IPS-15b (cell line): ENCODE results near the gene SPAM1.

Experiments
- H3K27me3 ChIP-seq: one replicate; pipeline ENCODE4 v1.6.1; 2013; ENCODE audit warnings: low read length; ENCODE audit not compliant: control insufficient read depth, insufficient read depth
- H3K36me3 ChIP-seq: one replicate; pipeline ENCODE4 v1.6.1; 2013; ENCODE audit warnings: low read length; ENCODE audit not compliant: control insufficient read depth, insufficient read depth
- H3K4me1 ChIP-seq: one replicate; pipeline ENCODE4 v1.6.1; 2013; ENCODE audit warnings: mild to moderate bottlenecking, low read length; ENCODE audit not compliant: control insufficient read depth, insufficient read depth
- H3K4me3 ChIP-seq: one replicate; pipeline ENCODE4 v1.5.1; 2013; ENCODE audit warnings: low read depth, low read length
- H3K9ac ChIP-seq: one replicate; pipeline ENCODE4 v1.6.1; 2013; ENCODE audit warnings: low read depth, mild to moderate bottlenecking, low read length
- H3K9me3 ChIP-seq: one replicate; pipeline ENCODE4 v1.6.1; 2013; ENCODE audit warnings: mild to moderate bottlenecking, low read length; ENCODE audit not compliant: control insufficient read depth, insufficient read depth

SPAM1 gene

DNA sequence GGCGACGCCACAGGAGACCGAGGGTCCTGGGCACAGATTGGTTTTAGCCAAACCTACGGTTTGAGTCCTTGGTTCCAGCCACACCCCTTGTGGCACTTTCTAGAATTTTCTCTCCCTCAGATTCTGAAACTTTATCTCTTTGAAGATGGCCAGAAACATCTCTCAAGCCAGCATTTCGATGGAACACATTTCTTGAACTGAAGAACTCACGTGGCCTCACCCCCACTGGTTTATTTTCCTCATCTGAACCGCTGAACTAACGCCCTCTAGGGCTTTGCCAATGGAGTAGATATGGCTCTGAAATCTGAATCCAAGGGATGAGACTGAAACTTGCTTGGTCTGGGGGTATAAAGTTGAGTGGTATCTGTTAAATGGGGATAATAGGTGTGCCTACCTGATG is 6.7 kb upstream of the SPAM1 start:
- H3K27me3 ChIP-seq: no peaks in the 10 kb centered on the region
- H3K9me3 ChIP-seq: no peaks in the 10 kb centered on the region
- H3K4me3 ChIP-seq: no peak overlapping the region
- no peaks in the 10 kb centered on the region for H3K4me1 ChIP-seq
- no peak overlapping the region for H3K9ac ChIP-seq
- no peaks in the 10 kb centered on the region for H3K36me3 ChIP-seq

DNA sequence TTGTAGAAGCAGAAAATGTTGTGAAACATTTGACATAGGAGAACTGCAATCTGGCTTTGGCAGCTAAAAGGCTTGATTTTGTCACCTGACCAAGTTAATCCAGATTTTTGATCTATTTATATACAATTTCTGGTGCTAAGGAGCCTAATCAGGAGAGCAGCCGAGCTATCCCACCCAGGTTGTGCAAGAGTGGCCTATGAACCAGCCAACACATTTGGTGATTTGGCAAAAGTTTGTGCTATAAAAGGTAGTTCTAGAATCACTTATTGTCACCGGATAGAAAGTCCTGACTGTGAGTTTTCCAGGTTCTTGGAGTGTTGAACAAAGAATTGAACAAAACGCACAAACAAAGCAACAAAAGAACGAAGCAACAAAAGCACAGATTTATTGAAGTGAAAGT is 1.4 kb upstream of the SPAM1 start:
- H3K4me1 ChIP-seq: peaks cover 1% of the 10 kb centered on the region

DNA sequence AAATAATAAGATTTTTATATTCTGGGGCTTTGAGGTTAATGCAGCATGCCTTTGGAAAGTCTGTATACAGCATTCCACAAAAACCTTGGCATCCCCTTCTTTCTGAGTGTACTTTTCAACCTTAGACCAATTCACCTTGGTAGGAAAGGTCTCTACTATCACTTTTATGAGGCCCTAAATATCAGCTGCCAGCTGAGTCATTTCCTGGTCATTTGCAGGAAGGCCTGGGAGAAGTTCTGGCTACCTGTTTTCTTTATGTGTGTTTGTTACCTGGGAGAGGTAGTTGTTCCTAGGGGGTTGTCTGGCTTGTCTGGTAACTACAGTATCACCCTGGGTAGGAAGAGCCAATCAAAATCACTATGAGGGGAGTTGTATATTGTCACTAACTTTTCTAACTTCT is 4.1 kb downstream of the SPAM1 start:
- Histone ChIP-seq H3K4me1 (peaks cover 14% of the 10 kb centered on the region), H3K9ac (no peak overlapping the region), H3K36me3 (no peaks in the 10 kb centered on the region), H3K9me3 (no peaks in the 10 kb centered on the region), H3K27me3 (no peaks in the 10 kb centered on the region), H3K4me3 (no peak overlapping the region)

More for the DNA sequence above, 1.4 kb upstream of the SPAM1 start:
- Histone ChIP-seq H3K9me3 (no peaks in the 10 kb centered on the region), H3K4me3 (no peak overlapping the region), H3K27me3 (no peaks in the 10 kb centered on the region), H3K36me3 (no peaks in the 10 kb centered on the region), H3K9ac (no peak overlapping the region)

- Histone ChIP-seq H3K4me3 (no peak overlapping the region), H3K27me3 (no peaks in the 10 kb centered on the region), H3K4me1 (peaks cover 14% of the 10 kb centered on the region), H3K9ac (no peak overlapping the region), H3K36me3 (no peaks in the 10 kb centered on the region), H3K9me3 (no peaks in the 10 kb centered on the region)
Observed at GRCh38 chr7:123929655-123930054, 4.6 kb downstream of the SPAM1 start.

- Histone ChIP-seq H3K4me1 (no peaks in the 10 kb centered on the region), H3K4me3 (no peak overlapping the region), H3K9ac (no peak overlapping the region), H3K27me3 (no peaks in the 10 kb centered on the region), H3K36me3 (no peaks in the 10 kb centered on the region), H3K9me3 (no peaks in the 10 kb centered on the region)
Observed at GRCh38 chr7:123935436-123936381, 10.7 kb downstream of the SPAM1 start.

DNA sequence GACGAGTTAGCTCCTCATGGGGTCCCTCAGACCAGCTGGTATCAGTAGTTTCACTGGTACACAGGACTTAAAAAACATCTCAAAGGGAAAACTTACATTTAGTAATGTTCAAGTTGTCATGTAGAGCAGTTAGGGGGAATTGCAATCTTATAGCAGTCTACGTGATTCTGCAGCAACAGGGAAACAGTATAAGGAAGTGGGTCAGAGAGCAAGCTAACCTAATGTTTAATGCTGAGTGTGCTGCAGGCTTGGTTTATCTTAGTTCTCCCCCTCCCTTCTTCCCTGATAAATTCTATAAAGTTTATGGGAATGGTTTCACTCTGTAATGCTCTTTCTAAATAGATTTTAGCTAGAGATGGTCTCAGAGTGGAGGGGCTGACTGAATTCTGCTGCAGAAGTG is 11.3 kb downstream of the SPAM1 start:
- Histone ChIP-seq H3K4me1 (peaks cover 5% of the 10 kb centered on the region), H3K36me3 (no peaks in the 10 kb centered on the region), H3K9ac (no peak overlapping the region), H3K4me3 (no peak overlapping the region), H3K27me3 (no peaks in the 10 kb centered on the region), H3K9me3 (no peaks in the 10 kb centered on the region)

GRCh38 chr7:123939784-123940183 is 14.7 kb downstream of the SPAM1 start:
- H3K4me3 ChIP-seq: no peak overlapping the region

GRCh38 chr7:123941391-123942180 is 16.5 kb downstream of the SPAM1 start:
- H3K36me3 ChIP-seq: no peaks in the 10 kb centered on the region
- peaks cover 22% of the 10 kb centered on the region for H3K4me1 ChIP-seq
- no peak overlapping the region for H3K9ac ChIP-seq
- no peak overlapping the region for H3K4me3 ChIP-seq
- no peaks in the 10 kb centered on the region for H3K9me3 ChIP-seq
- H3K27me3 ChIP-seq: no peaks in the 10 kb centered on the region

More at GRCh38 chr7:123939784-123940183, 14.7 kb downstream of the SPAM1 start:
- H3K27me3 ChIP-seq: no peaks in the 10 kb centered on the region
- no peaks in the 10 kb centered on the region for H3K36me3 ChIP-seq
- H3K9ac ChIP-seq: no peak overlapping the region
- H3K4me1 ChIP-seq: peaks cover 17% of the 10 kb centered on the region
- no peaks in the 10 kb centered on the region for H3K9me3 ChIP-seq

- no peaks in the 10 kb centered on the region for H3K27me3 ChIP-seq
- no peak overlapping the region for H3K9ac ChIP-seq
- H3K4me3 ChIP-seq: no peak overlapping the region
- no peaks in the 10 kb centered on the region for H3K36me3 ChIP-seq
- no peaks in the 10 kb centered on the region for H3K9me3 ChIP-seq
- H3K4me1 ChIP-seq: peaks cover 24% of the 10 kb centered on the region
Observed at GRCh38 chr7:123944395-123944794, 19.4 kb downstream of the SPAM1 start.

GRCh38 chr7:123945938-123946337 is 20.9 kb downstream of the SPAM1 start:
- Histone ChIP-seq H3K9me3 (no peaks in the 10 kb centered on the region), H3K36me3 (no peaks in the 10 kb centered on the region), H3K9ac (no peak overlapping the region), H3K27me3 (no peaks in the 10 kb centered on the region), H3K4me1 (peaks cover 24% of the 10 kb centered on the region), H3K4me3 (no peak overlapping the region)

DNA sequence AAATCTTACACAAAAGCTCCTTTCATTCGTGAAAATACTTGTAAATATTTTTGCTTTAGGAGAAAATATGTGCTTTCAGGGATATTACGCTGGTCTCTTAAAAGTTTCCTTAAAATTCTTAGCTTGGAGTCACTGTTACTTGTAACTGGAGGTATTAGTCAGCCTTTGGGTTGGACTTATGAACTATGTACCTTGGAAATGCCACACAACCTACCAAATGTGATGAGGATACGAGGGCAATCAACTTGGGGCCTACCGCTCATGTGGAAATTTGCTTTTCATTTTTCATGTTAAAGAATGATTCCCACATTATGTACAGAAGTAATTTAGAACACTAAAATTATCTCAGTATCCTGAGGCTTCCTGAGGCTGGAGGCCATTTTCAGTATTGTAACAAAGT is 23.1 kb downstream of the SPAM1 start:
- H3K9ac ChIP-seq: no peak overlapping the region
- no peak overlapping the region for H3K4me3 ChIP-seq
- H3K36me3 ChIP-seq: no peaks in the 10 kb centered on the region
- peaks cover 14% of the 10 kb centered on the region for H3K4me1 ChIP-seq
- H3K27me3 ChIP-seq: no peaks in the 10 kb centered on the region
- no peaks in the 10 kb centered on the region for H3K9me3 ChIP-seq
